Measurements from ENCODE around the gene SPINT1.

Gene SPINT1

DNA sequence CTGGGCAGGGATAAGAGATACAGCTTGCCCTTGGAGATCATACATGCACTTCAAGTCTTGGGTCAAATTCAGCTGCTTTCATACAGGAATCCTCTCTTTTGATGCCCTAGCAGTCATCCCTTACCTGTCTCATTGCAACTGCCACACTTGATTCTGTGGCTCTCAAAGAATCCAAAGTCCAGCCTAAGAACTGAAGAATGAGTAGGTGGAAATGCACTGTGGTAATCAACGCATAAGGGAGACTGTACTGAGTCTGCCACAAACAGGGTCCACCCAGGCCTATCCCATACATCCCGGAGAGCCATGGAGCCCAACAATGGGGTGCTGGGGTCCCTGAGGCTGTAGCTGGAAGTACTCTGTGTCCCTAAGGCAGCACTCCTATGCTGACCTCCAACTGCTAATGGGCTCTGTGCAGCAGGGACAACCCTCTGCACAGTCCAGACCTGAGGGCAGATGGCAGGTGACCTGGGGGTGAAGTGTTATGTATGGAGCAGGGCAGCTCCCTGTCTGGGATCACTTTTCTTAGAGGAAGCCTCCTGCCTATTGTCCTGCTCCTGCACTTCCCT, 48.7 kb downstream of the SPINT1 start:
- no peak for DNase-seq (ENCODE audit: low read depth in 2 of 2)

DNA sequence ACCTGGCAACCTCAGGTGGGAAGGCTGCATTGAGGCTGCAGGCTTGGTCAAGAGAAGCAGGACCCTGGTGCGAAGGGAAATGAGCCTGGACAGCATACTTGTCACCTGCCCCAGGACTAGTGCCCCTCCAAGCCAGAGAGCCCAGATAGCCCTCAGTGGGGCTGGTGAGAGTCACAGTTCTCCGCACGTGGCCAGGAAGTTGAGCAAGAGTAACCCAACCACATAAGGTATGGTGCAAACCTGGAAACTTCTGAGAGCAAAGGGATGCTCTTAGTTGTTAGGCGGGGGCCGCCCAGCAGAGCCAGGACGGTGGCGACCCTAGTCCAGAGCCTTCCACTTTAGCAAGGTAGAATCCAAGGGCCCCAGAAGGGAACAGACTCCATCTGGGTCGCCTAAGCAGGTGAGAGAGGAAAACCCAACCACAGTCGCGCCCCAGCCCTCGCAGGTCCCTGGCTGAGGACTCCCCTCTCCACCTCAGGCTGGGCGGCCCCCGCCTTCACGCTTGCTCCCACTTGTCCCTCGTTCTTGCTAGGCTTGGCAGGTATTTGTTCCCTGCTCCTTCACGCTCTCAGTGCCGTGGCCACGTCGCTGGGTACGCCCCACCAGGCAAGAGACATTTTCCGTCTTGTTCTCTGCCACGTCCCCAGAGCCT, 49.3 kb downstream of the SPINT1 start:
- DNase-seq (ENCODE audit: low read depth in 2 of 2) = no peak

DNA sequence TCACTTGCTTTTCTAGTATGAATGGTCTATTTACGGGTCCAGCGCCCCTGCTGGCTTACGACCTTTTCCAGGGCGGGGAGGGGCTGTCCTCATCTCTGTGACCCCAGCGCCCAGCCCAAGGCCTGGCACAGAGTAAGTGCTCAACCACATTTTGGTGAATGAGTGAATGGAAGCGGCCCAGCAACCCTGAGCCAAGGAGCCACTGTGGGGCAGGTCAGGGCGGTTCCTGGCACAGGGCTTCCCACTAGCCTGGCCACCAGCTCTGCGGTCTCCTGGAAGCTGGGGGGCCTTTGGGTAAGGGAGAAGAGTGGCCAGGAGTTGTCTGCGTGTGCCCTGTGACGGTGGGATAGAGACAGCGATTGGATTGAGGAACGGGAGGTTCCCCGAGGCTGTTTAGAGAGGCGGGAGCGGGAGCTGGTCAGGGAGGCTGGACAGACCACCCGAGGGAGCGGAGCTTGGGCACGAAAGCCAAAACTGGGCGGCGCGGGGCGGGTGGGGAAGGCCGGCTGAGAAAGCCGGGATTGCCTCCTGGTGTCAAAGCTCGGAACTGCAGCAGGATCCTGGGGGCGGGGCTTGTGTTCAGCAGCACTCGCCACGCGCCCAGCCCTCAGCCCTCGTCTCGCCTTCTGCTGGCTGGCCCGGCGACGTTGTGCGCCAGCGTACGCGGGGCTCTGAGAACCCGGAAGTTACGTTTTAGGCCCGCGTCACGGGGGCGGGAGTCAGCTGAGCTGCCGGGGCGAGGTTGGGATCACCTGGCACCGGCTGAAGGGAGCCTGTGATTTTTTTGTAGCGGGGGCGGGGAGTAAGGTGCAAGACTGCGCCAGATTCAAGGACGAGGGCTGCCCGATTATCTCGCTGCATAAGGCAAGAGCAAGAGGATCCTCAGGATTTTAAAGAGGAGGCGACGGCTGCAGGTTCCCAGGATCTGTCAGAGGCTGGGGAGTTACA, 50.2 kb downstream of the SPINT1 start, which contains the start of gene VPS18:
VPS18 (plus strand) TSS at position 718 of the 948 bp plus-strand sequence. CDS start 319 bp downstream, outside the sequence.
- DNase-seq (ENCODE audit: low read depth in 2 of 2) = peak; percentile 97 to 100

DNA sequence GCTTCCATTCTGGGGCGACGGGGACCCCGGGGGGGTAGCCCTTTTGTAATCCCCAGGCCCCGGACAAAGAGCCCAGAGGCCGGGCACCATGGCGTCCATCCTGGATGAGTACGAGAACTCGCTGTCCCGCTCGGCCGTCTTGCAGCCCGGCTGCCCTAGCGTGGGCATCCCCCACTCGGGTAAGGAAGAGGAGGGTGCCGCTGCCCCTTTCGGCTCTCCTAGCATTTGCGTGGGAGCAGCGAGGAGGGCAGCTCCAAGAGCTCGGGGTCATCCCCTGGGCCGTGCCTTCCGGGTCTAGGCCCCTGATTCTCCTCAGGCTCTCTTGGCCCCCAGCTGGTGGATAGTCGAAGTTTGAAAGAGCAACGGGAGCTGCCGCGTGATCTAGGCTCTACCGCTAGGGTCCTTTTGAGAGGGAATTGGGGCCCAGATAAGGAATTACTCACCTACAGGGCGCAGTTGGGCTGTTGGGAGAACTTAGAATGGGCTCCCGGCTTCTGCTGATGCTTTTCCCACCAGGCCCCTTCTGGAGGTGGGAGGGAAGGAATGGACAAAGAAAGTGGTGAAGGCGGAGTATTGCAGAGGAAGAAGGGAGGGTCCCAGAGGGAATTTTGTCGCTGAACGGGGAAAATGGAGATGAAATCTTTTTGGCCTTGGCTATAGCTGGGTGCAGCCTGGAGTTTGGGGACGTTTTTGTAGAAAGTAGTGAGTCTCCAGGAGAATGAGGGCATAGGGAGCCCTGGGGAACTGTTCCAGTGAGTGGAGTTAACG, 51.0 kb downstream of the SPINT1 start:
- peak in 1 of 2 donors; percentile 44 for DNase-seq (ENCODE audit: low read depth in 2 of 2)

DNA sequence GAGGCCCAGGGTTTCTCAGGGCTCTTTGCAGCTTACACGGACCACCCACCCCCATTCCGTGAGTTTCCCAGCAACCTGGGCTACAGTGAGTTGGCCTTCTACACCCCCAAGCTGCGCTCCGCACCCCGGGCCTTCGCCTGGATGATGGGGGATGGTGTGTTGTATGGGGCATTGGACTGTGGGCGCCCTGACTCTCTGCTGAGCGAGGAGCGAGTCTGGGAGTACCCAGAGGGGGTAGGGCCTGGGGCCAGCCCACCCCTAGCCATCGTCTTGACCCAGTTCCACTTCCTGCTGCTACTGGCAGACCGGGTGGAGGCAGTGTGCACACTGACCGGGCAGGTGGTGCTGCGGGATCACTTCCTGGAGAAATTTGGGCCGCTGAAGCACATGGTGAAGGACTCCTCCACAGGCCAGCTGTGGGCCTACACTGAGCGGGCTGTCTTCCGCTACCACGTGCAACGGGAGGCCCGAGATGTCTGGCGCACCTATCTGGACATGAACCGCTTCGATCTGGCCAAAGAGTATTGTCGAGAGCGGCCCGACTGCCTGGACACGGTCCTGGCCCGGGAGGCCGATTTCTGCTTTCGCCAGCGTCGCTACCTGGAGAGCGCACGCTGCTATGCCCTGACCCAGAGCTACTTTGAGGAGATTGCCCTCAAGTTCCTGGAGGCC, 55.8 kb downstream of the SPINT1 start:
- no peak for DNase-seq (ENCODE audit: low read depth in 2 of 2)

DNA sequence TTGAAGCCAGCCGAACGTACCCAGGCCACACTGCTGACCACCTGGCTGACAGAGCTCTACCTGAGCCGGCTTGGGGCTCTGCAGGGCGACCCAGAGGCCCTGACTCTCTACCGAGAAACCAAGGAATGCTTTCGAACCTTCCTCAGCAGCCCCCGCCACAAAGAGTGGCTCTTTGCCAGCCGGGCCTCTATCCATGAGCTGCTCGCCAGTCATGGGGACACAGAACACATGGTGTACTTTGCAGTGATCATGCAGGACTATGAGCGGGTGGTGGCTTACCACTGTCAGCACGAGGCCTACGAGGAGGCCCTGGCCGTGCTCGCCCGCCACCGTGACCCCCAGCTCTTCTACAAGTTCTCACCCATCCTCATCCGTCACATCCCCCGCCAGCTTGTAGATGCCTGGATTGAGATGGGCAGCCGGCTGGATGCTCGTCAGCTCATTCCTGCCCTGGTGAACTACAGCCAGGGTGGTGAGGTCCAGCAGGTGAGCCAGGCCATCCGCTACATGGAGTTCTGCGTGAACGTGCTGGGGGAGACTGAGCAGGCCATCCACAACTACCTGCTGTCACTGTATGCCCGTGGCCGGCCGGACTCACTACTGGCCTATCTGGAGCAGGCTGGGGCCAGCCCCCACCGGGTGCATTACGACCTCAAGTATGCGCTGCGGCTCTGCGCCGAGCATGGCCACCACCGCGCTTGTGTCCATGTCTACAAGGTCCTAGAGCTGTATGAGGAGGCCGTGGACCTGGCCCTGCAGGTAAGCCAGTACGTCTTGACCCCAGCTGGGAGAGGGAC, 56.6 kb downstream of the SPINT1 start:
- DNase-seq (ENCODE audit: low read depth in 2 of 2) = no peak

DNA sequence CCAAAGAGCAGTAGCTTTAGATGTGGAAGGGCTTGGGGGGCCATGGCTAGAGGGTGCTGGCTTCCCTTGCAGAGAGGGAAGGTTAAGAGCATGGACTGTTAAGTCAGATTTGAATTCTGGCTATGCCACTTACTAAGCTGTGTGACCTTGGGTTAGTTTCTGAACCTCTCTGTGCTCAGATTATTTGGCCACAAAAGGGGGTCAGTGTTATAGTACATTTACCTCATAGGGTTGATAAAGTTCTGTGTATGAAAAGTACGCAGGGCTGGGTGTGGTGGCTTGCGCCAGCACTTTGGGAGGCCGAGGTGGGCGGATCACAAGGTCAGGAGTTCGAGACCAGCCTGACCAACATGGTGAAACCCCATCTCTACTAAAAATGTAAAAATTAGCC, 57.2 kb downstream of the SPINT1 start:
- no peak for DNase-seq (ENCODE audit: low read depth in 2 of 2)

DNA sequence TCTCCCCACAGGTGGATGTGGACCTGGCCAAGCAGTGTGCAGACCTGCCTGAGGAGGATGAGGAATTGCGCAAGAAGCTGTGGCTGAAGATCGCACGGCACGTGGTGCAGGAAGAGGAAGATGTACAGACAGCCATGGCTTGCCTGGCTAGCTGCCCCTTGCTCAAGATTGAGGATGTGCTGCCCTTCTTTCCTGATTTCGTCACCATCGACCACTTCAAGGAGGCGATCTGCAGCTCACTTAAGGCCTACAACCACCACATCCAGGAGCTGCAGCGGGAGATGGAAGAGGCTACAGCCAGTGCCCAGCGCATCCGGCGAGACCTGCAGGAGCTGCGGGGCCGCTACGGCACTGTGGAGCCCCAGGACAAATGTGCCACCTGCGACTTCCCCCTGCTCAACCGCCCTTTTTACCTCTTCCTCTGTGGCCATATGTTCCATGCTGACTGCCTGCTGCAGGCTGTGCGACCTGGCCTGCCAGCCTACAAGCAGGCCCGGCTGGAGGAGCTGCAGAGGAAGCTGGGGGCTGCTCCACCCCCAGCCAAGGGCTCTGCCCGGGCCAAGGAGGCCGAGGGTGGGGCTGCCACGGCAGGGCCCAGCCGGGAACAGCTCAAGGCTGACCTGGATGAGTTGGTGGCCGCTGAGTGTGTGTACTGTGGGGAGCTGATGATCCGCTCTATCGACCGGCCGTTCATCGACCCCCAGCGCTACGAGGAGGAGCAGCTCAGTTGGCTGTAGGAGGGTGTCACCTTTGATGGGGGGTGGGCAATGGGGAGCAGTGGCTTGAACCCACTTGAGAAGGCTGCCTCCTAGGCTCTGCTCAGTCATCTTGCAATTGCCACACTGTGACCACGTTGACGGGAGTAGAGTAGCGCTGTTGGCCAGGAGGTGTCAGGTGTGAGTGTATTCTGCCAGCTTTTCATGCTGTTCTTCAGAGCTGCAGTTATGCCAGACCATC, 59.0 kb downstream of the SPINT1 start:
- no peak for DNase-seq (ENCODE audit: low read depth in 2 of 2)

DNA sequence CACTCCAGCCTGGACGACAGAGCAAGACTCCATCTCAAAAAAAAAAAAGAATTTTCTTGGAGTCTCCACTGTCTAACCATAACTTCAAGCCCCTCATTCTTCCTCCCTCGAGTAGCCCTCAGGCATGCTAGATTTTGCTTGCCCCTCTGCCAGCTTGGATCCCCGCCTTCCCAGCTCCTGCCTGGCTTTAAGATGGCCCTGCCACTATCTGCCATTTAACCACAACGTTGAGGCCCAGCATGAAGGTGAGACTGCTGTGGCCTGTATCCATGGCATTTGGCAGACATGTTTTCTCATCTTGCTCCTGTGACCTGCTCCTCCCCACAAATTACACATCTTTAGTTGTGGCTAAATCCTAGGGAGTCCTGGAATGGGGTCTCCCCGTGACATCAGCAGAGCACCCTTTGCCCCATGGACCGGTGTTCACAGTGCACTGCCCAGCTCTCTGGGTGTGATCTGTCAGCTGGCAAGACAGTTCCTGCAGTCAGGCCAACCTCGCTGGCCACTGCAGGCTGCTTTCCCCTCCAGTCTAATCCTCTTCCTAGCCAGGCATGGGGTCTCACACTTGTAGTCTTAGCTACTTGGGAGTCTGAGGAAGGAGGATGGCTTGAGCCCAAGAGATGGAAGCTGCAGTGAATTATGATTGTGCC, 60.8 kb downstream of the SPINT1 start:
- DNase-seq (ENCODE audit: low read depth in 2 of 2) = no peak

DNA sequence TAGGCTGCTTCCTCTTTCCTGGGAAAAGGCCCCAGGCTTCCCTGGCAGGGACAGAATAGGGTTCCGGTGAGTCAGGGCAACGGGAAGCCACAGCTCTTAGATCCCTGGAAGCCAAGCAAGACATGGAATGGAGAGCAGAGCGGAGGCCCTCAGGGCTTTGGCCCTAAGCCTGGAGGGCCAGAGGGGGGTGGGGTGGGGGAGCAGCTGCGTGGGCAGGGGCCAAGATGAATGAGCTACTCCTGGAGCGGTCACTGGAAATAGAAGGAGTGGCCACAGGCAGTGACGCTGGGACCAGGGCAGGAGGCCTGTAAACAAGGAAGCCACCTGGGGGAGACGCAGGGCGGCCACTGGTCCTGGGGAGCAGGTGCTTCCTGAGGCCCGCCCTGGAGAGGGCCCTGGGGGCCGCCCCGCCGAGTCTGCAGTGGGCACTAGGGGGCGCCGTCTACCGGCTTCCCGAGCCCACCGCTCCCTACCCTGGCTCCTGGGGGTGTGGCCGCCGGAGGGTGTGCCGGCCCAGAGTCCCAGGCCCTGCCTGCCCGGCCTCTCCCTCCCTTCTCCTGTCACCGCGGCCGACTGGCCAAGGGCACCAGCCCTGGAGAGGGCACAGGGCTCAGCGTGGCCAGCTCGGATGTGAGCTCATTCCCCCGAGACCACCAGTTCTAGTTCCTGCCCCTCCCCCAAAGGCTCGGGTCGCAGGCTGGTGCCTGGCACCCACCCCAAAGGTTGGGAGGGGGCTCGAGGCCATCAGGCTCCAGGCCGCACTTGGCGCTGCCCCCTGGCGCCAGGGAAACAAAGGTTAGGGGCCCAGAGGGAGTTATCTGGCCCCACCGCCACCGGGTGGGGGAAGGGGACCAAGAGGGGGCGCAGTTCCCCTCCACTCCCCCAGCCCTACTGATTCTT, 62.5 kb downstream of the SPINT1 start:
- DNase-seq (ENCODE audit: low read depth in 2 of 2) = peak; percentile 82 to 83

DNA sequence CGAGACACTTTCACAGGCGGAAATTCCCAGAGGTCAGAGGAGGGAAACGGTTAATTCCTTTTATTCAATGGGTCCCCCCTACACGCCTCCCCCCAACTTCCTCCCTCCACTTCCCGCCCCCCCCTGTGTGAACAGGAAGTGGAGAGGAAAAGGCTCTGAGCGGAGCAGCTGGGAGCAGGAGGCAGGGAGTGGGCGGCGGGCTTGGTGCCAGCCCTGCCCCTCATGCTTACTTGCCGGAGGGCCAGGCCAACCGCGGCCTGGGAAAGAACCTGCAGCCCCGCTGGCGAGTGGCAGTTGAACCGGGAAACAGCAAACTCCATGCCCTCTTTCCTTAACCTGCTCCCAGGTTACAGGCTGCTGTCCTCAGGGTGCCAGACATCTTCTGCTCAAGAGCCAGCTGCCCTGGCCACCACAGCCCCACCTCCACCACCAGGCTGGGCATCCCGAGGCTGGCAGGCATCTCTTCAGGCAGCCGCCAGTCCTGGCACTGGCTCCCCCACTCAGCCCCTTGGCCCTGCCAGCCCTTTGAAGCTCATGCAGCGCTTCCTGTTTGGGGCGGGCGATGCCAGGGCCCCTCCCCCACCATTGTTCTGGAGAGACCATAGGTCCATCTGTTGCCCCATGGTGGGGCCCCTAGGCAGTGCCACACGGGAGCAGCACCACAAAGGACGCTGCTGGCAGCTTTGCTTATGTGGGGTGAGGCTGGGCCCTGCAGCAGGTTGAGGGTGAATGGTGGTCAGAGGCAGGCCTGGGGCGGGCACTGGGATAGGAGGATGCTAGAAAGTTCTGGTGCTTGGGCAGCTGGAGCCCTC, 63.3 kb downstream of the SPINT1 start:
- peak in 1 of 2 donors; percentile 22 for DNase-seq (ENCODE audit: low read depth in 2 of 2)

Measured in stimulated activated CD8-positive, alpha-beta memory T cell treated with anti-CD3 and anti-CD28 coated beads, Interleukin-2, amount 100 ng/mL, for 48 hours (primary cell).